Panc1 (cell line): Measurements from ENCODE around the gene MS4A7.

Experiments used
- TCF7L2 ChIP-seq: IDR thresholded peaks from 2 replicates; pipeline ENCODE4 v1.6.1; 2011; ENCODE audit warnings: mild to moderate bottlenecking, low read depth, low read length, inconsistent platforms
- TF ChIP-seq, protein P1 (sequence below): fragments of 450-650 bp; IDR thresholded peaks from 2 replicates; pipeline ENCODE4 v1.5.1; 2017; ENCODE audit warnings: mild to moderate bottlenecking

DNA sequence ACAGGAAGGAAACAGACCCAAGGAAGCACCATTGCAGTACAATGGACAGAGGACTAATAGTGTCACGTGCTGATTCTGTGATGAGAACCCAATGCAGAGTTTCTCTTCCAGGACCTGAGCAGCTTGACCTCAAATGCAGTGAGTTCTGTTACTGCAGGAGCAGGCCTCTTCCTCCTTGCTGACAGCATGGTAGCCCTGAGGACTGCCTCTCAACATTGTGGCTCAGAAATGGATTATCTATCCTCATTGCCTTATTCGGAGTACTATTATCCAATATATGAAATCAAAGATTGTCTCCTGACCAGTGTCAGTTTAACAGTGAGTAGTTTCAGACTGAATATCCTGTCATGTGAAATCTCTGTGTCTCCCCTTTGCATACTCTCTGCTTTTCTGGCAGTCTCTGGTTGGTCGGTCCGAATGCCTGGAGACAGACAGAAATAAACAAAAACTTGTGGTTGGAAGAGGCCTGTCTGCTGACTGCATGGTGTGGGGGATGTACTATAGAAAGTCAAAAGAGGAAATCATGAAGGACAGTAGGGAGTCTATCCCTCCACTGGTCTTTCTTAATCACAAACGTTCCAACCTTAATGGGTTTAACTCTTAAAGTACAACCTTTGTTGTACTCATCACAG lies 11.1 kb downstream of the MS4A7 start:
- TF ChIP-seq, protein P1, sequence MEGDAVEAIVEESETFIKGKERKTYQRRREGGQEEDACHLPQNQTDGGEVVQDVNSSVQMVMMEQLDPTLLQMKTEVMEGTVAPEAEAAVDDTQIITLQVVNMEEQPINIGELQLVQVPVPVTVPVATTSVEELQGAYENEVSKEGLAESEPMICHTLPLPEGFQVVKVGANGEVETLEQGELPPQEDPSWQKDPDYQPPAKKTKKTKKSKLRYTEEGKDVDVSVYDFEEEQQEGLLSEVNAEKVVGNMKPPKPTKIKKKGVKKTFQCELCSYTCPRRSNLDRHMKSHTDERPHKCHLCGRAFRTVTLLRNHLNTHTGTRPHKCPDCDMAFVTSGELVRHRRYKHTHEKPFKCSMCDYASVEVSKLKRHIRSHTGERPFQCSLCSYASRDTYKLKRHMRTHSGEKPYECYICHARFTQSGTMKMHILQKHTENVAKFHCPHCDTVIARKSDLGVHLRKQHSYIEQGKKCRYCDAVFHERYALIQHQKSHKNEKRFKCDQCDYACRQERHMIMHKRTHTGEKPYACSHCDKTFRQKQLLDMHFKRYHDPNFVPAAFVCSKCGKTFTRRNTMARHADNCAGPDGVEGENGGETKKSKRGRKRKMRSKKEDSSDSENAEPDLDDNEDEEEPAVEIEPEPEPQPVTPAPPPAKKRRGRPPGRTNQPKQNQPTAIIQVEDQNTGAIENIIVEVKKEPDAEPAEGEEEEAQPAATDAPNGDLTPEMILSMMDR = no peak
- TF ChIP-seq TCF7L2 = no peak
